HT1080 (cell line): ENCODE results near the gene MTA1. TPM values are rescaled to one million over a fixed set of nuclear protein-coding genes. Genes with fewer than 3 reads are reported as not detected.

Experiments used
- DNase-seq: peaks from one replicate; pipeline ENCODE4 v3.0.0-alpha.2; 2015; ENCODE audit warnings: low read depth
- total RNA-seq: library from RNA; depleted of rRNA; stranded (reverse); fragments of >200 nt; shearing (Covaris generic); gene quantifications from 2 replicates; pipeline ENCODE4 v1.2.3, GENCODE V29; 2014

The MTA1 gene
- total RNA-seq, 1 experiment from 2014 or later, result 78.4 TPM

GRCh38 chr14:105401699-105402098 lies 17.9 kb upstream of the MTA1 start:
- no peak for DNase-seq

GRCh38 chr14:105408592-105408991 lies 11.0 kb upstream of the MTA1 start:
- no peak for DNase-seq

- no peak for DNase-seq
Observed at GRCh38 chr14:105409364-105409763, 10.3 kb upstream of the MTA1 start.

GRCh38 chr14:105410642-105411016 lies 9.0 kb upstream of the MTA1 start:
- no peak for DNase-seq

GRCh38 chr14:105411017-105411941 lies 8.3 kb upstream of the MTA1 start:
- no peak for DNase-seq

GRCh38 chr14:105411985-105412770 lies 7.4 kb upstream of the MTA1 start:
- DNase-seq, result no peak

- DNase-seq, result no peak
Observed at GRCh38 chr14:105412771-105413543, 6.7 kb upstream of the MTA1 start.

- DNase-seq, result no peak
Observed at GRCh38 chr14:105413544-105413886, 6.1 kb upstream of the MTA1 start.

- DNase-seq, result no peak
Observed at GRCh38 chr14:105414456-105415371, 4.9 kb upstream of the MTA1 start.

GRCh38 chr14:105415481-105416428 lies 3.9 kb upstream of the MTA1 start:
- DNase-seq, result no peak

GRCh38 chr14:105416671-105417070 lies 3.0 kb upstream of the MTA1 start:
- DNase-seq, result no peak

GRCh38 chr14:105417690-105418121 lies 1.9 kb upstream of the MTA1 start:
- DNase-seq, result no peak

- no peak for DNase-seq
Observed at GRCh38 chr14:105418269-105419194, 1.1 kb upstream of the MTA1 start.

- no peak for DNase-seq
Observed at GRCh38 chr14:105420101-105420973, 710 bp downstream of the MTA1 start.

GRCh38 chr14:105420974-105421674 lies 1.5 kb downstream of the MTA1 start:
- no peak for DNase-seq

GRCh38 chr14:105421723-105422615 lies 2.3 kb downstream of the MTA1 start:
- DNase-seq, result no peak
